Measurements from ENCODE around the gene RALY.
A peak's percentile ranks its signal among the peaks of the same experiment; 100 is the strongest.
"Not testable (repeated sequence)": the region's sequence is repeated elsewhere in the genome, so short reads cannot be mapped to it uniquely, and the experiment has no call there.

RALY gene

GRCh38 chr20:34105978-34106675 lies 112.4 kb downstream of the RALY start:
- no peak for DNase-seq (ENCODE audit: low spot score)

DNA sequence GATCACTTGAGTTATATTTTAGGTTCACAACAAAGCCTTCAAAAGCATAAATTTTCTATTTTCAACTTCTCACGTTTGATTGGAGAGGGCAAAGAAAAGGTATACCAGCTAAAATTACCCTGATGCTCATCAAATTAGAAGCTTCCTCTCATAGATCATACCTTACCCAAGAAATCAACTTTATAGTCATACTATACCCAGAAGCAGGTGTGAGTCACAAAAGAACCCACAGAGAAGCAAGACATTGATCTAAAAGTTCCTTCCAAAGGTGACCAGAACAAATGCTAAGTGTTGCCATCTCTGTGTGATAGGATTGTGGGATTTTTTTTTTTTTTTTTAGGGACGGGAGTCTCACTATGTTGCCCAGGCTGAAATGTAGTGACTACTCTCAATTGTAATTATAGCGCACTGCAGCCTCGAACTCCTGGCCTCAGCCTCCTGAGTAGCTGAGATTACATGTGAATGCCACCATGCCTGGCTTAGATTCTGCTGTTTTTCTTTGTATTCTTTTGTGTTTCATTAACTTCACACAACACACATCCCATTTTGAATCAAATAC lies 115.0 kb downstream of the RALY start:
- DNase-seq (ENCODE audit: low spot score) = no peak

GRCh38 chr20:34109442-34109841 lies 115.7 kb downstream of the RALY start:
- no peak for DNase-seq (ENCODE audit: low spot score)

DNA sequence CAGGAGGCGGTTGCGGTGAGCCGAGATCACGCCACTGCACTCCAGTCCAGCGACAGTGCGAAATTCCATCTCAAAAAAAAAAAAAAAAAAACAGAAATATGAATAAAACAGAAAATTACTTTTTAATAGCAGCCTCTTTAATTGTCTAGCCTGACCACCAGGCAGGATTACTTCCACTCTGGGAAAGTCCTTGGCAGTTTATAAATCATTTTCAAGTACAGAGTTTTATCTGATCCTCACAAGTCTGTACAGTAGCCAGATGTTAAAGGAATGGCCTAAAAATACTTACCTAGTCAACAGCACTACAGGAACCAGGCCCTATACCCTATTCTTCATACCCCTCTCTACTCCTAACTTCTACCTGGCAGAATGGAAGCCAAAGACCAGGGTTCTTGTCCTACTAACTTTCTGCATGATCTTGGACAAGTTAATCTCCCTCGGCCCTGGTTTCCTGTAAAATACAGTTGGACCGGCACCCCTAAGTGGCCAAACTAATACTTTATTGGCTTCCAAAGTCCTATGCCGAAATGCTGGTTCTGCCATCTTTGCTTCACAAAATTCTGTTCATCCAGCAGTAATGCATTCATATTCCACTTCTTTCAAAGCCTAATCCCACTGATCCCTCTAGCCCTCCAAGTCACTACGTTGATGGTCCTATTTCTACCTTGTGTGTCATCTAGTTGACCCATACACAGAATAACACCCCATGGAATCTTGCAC lies 116.5 kb downstream of the RALY start:
- DNase-seq (ENCODE audit: low spot score) = no peak

GRCh38 chr20:34110745-34111641 lies 117.3 kb downstream of the RALY start:
- peak; percentile 46 for DNase-seq (ENCODE audit: low spot score)

DNA sequence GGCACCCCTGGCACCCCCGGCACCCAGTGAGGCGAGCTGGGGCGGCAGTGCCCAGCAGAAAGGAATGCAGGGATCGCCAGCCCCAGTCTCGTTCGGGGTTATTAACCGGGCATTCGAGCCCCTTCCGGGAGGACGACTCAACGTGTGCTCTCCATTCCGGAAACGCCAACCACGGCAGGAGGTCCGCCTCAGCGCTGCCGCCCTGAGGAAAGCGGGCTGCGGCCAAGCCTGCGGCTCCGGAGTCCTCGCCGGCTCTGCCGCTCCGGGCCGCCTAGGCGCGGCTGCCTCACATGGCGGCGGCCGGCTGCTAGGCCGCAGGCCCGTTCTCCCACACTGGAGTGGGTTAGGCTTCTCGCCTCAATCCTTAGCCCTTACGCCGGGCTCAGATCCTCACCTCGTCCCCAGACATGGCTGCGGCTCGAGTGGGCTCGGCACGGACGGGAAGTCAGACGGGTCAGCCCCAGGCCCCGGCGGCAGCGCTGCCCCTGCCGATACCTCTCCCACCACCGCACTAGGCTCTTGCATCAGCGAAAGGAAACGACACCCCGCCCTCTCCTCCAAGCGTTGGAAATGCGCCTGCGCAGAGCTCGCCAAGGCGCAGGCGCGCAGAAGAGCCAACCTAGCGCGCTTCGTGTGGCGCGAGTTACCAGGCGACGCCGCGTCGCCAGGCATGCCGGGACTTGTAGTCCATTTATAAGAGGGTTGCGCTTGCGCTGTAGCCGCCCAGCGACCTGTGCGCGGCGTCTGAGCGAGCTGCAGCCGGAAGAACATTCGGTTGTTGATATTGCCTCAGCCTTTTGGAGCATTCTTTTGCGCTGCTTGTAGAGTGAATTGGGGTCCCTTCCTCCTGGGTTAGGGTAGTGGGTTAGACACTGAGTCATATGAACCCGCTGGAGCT lies 118.2 kb downstream of the RALY start, which contains the start of gene EIF2S2:
Gene EIF2S2 (minus strand): TSS at position 542 of the 898 bp plus-strand sequence. CDS start 133 bp downstream, at position 409.
- DNase-seq (ENCODE audit: low spot score) = peak; percentile 99

- DNase-seq (ENCODE audit: low spot score) = no peak
Measured at GRCh38 chr20:34112600-34113101, 118.9 kb downstream of the RALY start.

DNA sequence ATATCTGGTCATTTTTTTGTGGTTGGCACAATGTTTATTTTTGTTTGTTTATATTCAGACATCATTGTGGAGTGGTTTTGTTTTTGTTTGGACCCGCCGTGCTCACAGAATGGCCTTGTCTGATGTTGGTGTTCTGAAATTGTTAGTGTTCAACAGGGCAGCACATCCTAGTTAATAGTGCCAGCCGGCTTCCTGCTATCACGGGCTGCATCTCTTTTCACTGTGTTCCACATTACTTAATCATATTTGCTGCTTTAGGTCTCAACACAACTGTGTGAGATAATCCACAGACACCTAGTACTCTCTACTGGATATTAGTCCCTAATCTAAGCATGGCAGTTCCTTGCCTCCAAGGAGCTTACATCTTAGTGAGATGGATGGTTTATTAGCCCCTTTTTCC lies 121.1 kb downstream of the RALY start:
- DNase-seq (ENCODE audit: low spot score) = no peak

GRCh38 chr20:34115232-34115631 lies 121.5 kb downstream of the RALY start:
- no peak for DNase-seq (ENCODE audit: low spot score)

DNA sequence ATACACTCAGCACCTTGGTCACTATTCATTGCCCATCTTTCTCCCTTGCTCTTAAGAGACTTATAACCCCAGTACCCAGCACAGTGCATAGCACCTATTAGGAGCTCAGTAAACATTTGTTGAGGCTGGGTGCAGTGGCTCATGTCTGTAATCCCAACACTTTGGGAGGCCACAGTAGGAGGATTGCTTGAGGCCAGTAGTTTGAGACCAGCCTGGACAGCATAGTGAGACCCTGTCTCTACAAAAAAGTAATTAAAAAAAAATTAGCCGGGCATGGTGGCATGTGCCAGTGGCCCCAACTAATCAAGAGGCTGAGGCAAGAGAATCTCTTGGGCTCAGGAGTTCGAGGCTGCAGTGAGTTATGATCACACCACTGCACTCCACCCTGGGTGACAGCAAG lies 126.5 kb downstream of the RALY start:
- DNase-seq (ENCODE audit: low spot score) = no peak

GRCh38 chr20:34122274-34122980 lies 128.7 kb downstream of the RALY start:
- no peak for DNase-seq (ENCODE audit: low spot score)

GRCh38 chr20:34123309-34123708 lies 129.6 kb downstream of the RALY start:
- DNase-seq (ENCODE audit: low spot score) = no peak

DNA sequence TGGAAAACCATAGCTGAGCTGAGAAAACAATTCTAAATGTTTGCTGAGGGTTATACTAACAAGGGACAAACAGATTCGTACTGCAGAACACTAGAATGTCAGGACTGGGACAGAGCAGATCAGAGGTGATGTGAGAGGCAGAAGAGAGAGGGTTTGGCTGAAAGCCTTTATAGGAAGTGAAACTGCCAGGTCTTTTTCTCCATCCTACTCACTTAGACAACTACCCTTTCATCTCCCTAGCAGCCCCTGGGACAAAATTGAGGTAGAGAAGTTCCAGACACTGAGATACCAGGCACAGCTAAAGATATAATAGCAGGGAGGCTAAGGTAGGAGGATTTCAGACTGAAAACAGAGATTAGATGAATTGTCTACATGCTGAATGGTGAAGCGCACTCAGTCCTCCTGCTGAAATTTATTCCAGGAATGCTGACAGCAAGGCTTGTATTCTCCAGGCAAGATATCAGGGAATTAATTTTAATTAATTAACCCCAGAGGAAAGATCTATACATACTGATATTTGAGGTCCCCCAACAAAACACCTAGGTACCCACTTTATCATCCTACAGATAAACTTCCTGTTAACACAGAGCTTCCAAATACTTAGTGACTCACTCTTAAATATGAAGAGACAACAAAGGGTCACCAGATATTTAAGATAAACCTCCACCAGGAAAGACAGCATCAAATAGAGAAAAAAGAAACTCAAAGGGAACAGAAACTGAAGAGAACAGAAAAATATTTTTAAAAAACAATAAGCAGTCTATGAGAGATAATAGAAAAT lies 130.9 kb downstream of the RALY start:
- no peak for DNase-seq (ENCODE audit: low spot score)

- no peak for DNase-seq (ENCODE audit: low spot score)
Measured at GRCh38 chr20:34127792-34128191, 134.1 kb downstream of the RALY start.

DNA sequence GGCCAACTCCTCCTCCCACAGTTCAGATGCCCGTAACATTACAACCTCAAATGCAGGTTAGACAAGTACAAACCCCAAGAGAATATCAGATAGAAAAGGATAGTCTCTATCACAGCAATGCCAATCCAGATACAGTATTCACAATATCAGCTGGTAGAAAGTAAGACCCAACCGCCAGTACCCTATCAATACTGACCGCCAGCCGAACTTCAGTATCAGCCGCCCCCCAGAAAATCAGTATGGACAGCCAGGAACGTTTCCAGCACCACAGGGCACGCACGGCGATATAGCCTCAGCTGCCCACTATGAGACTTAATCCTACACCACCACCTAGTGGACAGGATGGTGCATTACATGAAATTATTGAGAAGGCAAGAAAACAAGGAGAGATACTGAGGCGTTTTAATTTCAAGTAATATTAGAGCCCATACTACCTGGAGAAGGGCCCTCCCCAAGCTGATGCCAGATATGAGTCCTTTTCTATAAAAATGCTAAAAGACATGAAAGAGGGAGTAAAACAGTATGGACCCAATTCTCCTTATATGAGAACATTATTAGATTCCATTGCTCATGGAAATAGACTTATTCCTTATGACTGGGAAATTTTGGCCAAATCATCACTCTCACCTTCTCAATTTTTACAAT lies 135.9 kb downstream of the RALY start:
- peak; percentile 75 for DNase-seq (ENCODE audit: low spot score)

GRCh38 chr20:34131491-34131890 lies 137.8 kb downstream of the RALY start:
- DNase-seq (ENCODE audit: low spot score) = no peak

GRCh38 chr20:34132491-34132890 lies 138.8 kb downstream of the RALY start:
- not testable (repeated sequence) for DNase-seq (ENCODE audit: low spot score)

DNA sequence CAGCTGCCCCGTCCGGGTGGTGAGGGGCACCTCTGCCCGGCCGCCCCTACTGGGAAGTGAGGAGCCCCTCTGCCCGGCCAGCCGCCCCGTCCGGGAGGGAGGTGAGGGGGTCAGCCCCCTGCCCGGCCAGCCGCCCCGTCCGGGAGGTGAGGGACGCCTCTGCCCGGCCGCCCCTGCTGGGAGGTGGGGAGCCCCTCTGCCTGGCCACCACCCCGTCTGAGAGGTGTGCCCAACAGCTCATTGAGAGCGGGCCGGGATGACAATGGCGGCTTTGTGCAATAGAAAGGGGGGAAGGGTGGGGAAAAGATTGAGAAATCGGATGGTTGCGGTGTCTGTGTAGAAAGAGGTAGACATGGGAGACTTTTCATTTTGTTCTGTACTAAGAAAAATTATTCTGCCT lies 139.2 kb downstream of the RALY start:
- not testable (repeated sequence) for DNase-seq (ENCODE audit: low spot score)

DNA sequence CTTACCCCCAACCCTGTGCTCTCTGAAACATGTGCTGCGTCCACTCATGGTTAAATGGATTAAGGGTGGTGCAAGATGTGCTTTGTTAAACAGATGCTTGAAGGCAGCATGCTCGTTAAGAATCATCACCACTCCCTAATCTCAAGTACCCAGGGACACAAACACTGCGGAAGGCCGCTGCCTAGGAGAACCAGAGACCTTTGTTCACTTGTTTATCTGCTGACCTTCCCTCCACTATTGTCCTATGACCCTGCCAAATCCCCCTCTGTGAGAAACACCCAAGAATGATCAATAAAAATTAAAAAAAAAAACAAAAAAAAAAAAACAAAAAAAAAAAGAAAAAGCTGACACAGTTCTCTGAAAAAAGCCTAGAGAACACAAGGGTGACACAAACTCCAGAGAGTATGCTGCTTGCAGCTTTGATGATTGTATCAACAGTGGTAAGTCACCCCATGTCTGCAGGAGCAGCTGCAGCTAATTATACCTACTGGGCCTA lies 139.7 kb downstream of the RALY start:
- DNase-seq (ENCODE audit: low spot score) = not testable (repeated sequence)

Measured in kidney capillary endothelial cell (primary cell).